ENCODE data around the gene NHLRC1. TPM values are rescaled to one million over a fixed set of nuclear protein-coding genes. Genes with fewer than 3 reads are reported as not detected.

The NHLRC1 gene
- total RNA-seq, 1 experiment from 2014 or later, result 0.82 TPM

DNA sequence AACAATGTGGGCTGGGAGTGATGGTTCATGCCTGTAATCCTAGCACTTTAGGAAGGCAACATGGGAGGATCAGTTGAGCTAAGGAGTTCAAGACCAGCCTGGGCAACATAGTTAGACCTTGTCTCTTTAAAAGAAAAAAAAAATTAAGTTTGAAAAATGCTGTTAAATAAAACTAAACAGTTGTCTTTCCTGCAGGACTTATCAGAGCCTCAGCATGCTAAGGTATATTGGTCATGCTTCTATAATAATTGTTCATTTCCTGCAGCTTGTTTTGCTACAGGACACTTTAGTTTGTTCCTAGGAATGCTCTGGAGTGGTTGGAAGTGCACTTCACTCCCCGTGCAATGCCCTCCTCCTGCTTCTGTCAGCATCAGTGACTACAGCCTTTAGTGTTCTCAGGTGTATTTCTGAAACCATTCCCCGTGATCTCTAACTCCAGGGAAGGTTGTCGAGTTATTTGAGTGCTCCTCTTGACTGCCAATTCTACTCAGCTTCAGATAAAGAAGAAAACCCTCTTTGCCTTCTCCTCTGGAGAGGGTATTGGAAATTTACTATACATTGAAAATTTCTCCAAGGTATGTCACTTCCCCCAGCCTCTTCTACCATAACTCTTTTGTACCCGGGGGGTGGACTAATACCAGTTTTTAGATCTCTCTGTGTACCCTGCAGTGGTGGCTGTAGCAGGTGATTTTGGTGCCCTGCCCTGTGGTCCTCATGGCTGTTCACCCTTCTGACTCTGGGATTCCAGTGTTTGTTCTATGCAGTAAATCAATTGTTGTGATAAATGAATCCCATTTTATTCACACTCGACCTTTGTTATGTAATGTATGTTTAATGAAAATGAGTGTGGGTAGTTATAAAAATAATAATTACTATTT is 33.8 kb downstream of the NHLRC1 start:
- DNase-seq (ENCODE audit: extremely low read depth, low read depth), result no peak

DNA sequence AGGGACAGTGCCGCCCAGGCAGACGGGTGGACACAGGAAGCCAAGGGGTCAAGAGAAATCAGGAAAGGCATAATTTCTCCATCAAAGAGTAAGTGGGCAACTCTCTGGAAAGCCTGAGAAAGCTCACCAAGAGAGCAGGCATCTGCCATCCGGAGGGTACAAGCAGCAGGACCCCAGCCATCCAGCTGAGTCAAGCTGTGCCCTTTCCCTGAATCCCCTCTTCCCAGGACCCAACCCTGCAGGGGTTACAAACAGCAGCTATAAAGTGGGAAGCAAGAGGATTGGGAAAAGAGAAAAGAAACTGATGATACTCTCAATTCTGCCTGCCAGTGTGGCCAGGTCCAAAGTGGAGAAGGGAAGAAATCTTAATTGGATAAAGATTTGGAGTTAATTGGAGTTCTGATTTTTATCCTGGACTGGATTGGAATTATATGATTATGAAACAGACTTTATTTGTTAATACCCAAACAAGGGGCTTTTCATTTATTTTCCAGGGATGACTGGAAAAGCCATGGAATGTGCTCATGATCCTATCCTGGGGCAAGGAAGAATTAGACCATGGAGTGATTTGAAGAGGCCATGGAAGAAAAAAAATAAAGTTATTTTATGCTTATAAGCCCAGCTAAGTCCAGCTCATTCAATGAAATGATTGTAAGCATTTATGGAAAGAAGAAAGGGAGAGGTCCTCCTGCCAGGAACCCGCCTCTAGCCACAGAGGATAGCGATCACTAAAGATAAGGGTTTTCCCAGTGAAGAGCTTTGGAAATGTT is 34.9 kb downstream of the NHLRC1 start:
- no peak for DNase-seq (ENCODE audit: extremely low read depth, low read depth)

DNA sequence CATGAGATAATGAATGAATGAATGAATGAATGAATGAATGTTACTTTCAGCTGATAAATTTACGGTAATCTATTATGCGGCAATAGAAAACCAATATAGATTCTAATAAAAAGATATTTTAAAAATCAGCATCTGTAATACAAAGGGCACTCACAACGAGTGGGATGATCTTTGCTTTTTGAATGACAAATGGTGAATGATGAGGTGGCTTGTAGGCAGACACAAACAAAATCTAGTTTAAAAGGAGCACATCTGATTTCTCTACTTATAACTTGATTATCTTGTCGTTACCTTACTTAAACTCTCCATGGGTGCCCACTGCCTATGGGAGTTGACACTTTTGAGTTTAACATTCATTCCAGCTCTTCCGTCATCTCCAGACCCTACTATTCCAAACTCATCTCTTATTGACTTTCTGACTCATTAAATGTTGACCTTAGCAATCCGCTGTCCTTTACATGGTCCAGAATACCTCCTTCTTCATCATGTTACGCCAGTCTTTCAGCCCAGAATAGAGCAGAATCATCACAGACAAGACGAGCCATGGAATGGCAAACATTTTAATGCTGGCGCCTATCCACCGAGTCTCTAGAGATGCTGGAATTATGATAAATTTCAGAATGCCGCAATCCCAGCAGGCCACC is 41.3 kb downstream of the NHLRC1 start:
- DNase-seq (ENCODE audit: extremely low read depth, low read depth), result no peak

DNA sequence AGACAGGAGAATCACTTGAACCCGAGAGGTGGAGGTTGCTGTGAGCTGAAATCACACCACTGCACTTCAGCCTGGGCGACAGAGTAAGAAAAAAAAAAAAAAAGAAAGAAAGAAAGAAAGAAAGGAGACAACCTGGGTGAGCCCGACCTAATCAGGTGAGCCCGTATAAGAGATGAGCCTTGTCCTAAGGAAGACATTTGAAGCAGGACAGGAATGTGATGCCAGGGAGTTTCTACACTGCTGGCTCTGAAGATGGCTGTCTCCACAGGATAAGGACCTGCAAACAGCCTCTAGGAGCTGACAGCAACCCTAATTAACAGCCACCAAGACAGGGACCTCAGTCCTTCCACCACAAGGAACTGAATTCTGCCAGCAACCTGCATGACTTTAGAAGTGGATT is 41.9 kb downstream of the NHLRC1 start:
- no peak for DNase-seq (ENCODE audit: extremely low read depth, low read depth)

GRCh38 chr6:18078866-18079265 is 43.6 kb downstream of the NHLRC1 start:
- no peak for DNase-seq (ENCODE audit: extremely low read depth, low read depth)

DNA sequence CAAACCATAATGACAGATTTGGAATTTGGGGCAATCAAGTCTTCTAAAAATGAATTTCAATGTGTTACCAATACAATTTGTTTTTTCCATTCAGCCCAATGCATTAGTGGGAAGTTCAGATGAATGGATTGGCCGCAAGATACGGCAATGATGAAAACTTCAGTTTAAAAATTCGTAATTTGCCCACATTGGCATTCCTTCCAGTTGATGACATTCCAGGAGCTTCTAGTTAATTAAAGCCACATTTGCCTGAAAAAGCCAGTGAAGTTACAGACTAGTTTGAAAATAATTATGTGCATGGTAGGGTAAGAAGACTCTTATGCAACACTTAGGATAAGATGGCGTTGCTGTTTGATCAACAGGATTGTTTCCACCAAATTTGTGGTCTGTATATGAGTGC is 46.2 kb downstream of the NHLRC1 start:
- DNase-seq (ENCODE audit: extremely low read depth, low read depth), result no peak

GRCh38 chr6:18072841-18073240 is 49.6 kb downstream of the NHLRC1 start:
- DNase-seq (ENCODE audit: extremely low read depth, low read depth), result no peak

DNA sequence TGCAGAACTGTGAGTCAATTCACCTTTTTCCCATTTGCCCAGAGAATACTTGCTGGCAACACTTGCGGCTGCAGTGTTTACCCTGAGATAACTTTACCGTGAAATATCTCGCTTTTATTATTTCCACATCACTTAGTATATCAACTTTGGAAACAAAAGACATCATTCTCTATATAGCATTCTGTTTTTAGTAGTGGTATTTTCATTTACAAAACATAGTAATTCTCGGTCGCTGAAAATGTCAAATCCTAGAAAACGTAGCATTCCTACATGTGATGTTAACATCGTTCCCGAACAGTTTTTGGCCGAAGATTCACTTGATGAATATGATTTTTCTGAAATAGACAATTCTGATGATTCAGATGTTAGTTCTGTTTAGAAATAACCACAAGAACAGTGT is 52.0 kb downstream of the NHLRC1 start:
- DNase-seq (ENCODE audit: extremely low read depth, low read depth), result no peak

Other genes with a start within 250 kb of the NHLRC1 start
- gene KIF13A, start 135.0 kb downstream of the NHLRC1 start, total RNA-seq (2014; rRNA removed; shearing (Covaris generic)), result 13.3 and 16.9 TPM in 2 replicates
- gene TPMT, start 32.4 kb upstream of the NHLRC1 start, total RNA-seq (2014; rRNA removed; shearing (Covaris generic)), result 12.3 and 14.0 TPM in 2 replicates
- 6.9 and 7.3 TPM in 2 replicates for gene KDM1B, start 32.7 kb upstream of the NHLRC1 start, total RNA-seq (2014; rRNA removed; shearing (Covaris generic))
- 141 and 150 TPM in 2 replicates for gene DEK, start 141.9 kb upstream of the NHLRC1 start, total RNA-seq (2014; rRNA removed; shearing (Covaris generic))

Data from NCI-H460 (cell line).